Testis (tissue), 3 donors: ENCODE results near the gene PTPN13. TPM values are rescaled to one million over a fixed set of nuclear protein-coding genes. Genes with fewer than 3 reads are reported as not detected.

Experiments
- DNase-seq: peaks from one replicate; pipeline ENCODE4 v3.0.0-alpha.2; 2019
- H3K27ac ChIP-seq, 2 donors: fragments of 200-600 bp; sonication (generic); one replicate each; pipeline ENCODE4 v1.5.1; 2019
- H3K27me3 ChIP-seq: fragments of 200-600 bp; sonication (generic); one replicate; pipeline ENCODE4 v1.5.1; 2019
- H3K36me3 ChIP-seq: fragments of 200-600 bp; sonication (generic); one replicate; pipeline ENCODE4 v1.5.1; 2017; ENCODE audit warnings: low read depth; ENCODE audit errors: missing control alignments
- H3K4me1 ChIP-seq: fragments of 200-600 bp; sonication (generic); one replicate; pipeline ENCODE4 v1.5.1; 2019
- H3K4me3 ChIP-seq, 2 donors: fragments of 200-600 bp; sonication (generic); one replicate each; pipeline ENCODE4 v1.5.1; 2017 to 2019
- H3K9me3 ChIP-seq: fragments of 200-600 bp; sonication (generic); one replicate; pipeline ENCODE4 v1.5.1; 2017
- CTCF ChIP-seq, 3 experiments: fragments of 450-650 bp in 2 of 3; fragments of 200-600 bp in 1 of 3; sonication (generic) in 1 of 3; IDR thresholded peaks; one replicate each; pipeline ENCODE4 v1.5.1; 2016 to 2019; ENCODE audit warnings: antibody characterized with exemption in 3 of 3, mild to moderate bottlenecking in 2 of 3, moderate library complexity in 1 of 3
- POLR2A ChIP-seq: fragments of 450-650 bp; IDR thresholded peaks from one replicate; pipeline ENCODE4 v1.6.1; 2017; ENCODE audit warnings: antibody characterized with exemption, mild to moderate bottlenecking, moderate library complexity
- WGBS, 2 donors: methylation state at CpG; one replicate each; pipeline ENCODE4 v1.1.5; 2018; 5-methylcytosine and 5-hydroxymethylcytosine counted together
- intact Hi-C: fragments of 100-400 bp; cut with DNase I; formaldehyde crosslinking; loops from one replicate; pipeline ENCODE4 v1.15.1; 2023; ENCODE audit warnings: low total_unique reads
- polyA plus RNA-seq: library from polyadenylated mRNA; stranded (reverse); fragments of 350-450 nt; fragmentation: Illumina TruSeq; extraction: RNeasy Lipid Tissue Mini Kit (QIAGEN cat#74804); gene quantifications from one replicate; pipeline ENCODE4 v1.2.3, GENCODE V29; 2014; ENCODE audit warnings: low read depth, low replicate concordance; ENCODE audit not compliant: insufficient read depth
- total RNA-seq, 2 donors: library from RNA; depleted of rRNA; stranded (reverse); fragments of >200 nt; gene quantifications; one replicate each; pipeline ENCODE4 v1.2.3, GENCODE V29; 2016

PTPN13 gene
- total and polyA plus RNA-seq, 3 donors from 2014 or later, result 30.1 to 62.0 (median 48.9) TPM

DNA sequence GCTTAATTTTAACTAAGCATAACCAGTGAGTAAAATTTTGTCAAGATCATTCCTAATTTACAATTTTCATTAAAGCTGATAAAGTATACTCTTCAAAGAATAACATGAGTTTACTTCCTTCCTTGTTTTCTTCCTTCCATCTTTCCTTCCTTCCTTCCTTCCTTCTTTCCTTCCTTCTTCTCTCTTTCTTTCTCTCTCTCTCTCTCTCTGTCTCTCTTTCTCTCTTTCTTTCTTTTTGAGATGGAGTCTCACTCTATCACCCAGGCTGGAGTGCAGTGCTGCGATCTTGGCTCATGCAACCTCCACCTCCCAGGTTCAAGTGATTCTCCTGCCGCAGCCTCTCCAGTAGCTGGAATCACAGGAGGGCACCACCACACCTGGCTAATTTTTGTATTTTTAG lies 42.7 kb upstream of the PTPN13 start:
- intact Hi-C loops, result no loop called here

GRCh38 chr4:86554646-86555045 lies 39.5 kb upstream of the PTPN13 start:
- H3K27me3 ChIP-seq, result no peaks in the 10 kb centered on the region

More for the DNA sequence above, 42.7 kb upstream of the PTPN13 start:
- H3K4me1 ChIP-seq, result no peaks in the 10 kb centered on the region
- H3K4me3 ChIP-seq, result no peak overlapping the region
- H3K27ac ChIP-seq, result no peak overlapping the region
- WGBS, 2 donors, result 98 to 100% methylated on average over 2 of the region's 2 CpGs
- no peaks in the 10 kb centered on the region for H3K9me3 ChIP-seq
- no peaks in the 10 kb centered on the region for H3K27me3 ChIP-seq
- no peak for DNase-seq
- no peaks in the 10 kb centered on the region for H3K36me3 ChIP-seq
- TF ChIP-seq CTCF (IDR thresholded peaks at IDR 0.05) (no peak), POLR2A (no peak)

GRCh38 chr4:86556791-86557415 lies 37.2 kb upstream of the PTPN13 start:
- no peaks in the 10 kb centered on the region for H3K27me3 ChIP-seq
- TF ChIP-seq POLR2A (no peak), CTCF (IDR thresholded peaks at IDR 0.05) (no peak)
- no peaks in the 10 kb centered on the region for H3K9me3 ChIP-seq
- no peak overlapping the region for H3K27ac ChIP-seq
- peaks cover 8% of the 10 kb centered on the region for H3K4me1 ChIP-seq
- intact Hi-C loops, result no loop called here
- no peak for DNase-seq
- no peaks in the 10 kb centered on the region for H3K36me3 ChIP-seq
- no peak overlapping the region for H3K4me3 ChIP-seq

More at GRCh38 chr4:86554646-86555045, 39.5 kb upstream of the PTPN13 start:
- Histone ChIP-seq H3K4me1 (peaks cover 3% of the 10 kb centered on the region), H3K4me3 (no peak overlapping the region), H3K36me3 (no peaks in the 10 kb centered on the region), H3K27ac (no peak overlapping the region), H3K9me3 (no peaks in the 10 kb centered on the region)
- DNase-seq, result no peak
- intact Hi-C loops, result no loop called here
- TF ChIP-seq POLR2A (no peak), CTCF (IDR thresholded peaks at IDR 0.05) (no peak)

DNA sequence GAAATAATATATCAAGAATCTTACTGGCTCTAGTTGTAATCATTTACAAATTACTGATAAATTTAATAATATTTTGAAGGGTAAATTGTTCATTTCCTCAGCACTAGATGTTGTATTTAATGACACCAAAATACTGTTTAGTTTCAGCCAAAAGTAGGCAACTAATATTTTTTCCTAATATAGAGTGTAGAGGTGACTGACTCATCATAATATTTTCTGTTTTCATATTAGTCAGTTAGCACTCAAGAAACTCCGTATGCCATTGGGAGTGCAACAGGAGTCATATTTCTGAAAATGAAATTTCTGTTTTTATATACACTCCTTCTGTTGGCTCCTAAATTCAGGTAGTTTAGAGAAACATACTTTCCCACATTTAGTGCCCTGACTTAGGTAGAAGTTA lies 36.6 kb upstream of the PTPN13 start:
- H3K4me3 ChIP-seq, result no peak overlapping the region
- H3K27ac ChIP-seq, result no peak overlapping the region
- DNase-seq, result no peak
- TF ChIP-seq CTCF (IDR thresholded peaks at IDR 0.05), result no peak
- no peak for TF ChIP-seq POLR2A
- no peaks in the 10 kb centered on the region for H3K27me3 ChIP-seq
- WGBS, 2 donors, result 70 to 84% methylated on average over 1 of the region's 1 CpG
- H3K36me3 ChIP-seq, result no peaks in the 10 kb centered on the region
- intact Hi-C loops, result no loop called here
- peaks cover 8% of the 10 kb centered on the region for H3K4me1 ChIP-seq
- H3K9me3 ChIP-seq, result no peaks in the 10 kb centered on the region

DNA sequence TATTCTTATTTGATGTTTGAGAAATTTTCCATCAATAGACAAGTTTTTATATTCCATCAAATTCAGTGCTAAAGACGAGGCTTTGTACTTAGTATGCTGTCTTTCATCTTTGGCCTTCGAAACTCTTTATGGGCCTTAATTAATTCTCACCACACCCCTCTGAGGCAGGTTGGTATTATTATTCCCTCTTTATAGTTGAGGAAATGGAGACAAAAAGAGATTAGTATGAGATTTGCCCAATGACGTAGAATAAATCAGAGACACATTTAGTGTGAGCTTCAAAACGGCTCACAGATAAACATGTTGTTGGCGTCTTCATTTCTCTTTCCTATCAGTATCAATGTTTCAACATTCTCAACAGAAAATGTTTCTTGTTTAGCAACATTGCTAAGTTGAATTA lies 35.9 kb upstream of the PTPN13 start:
- DNase-seq, result no peak
- Histone ChIP-seq H3K4me1 (peaks cover 8% of the 10 kb centered on the region), H3K4me3 (no peak overlapping the region), H3K27me3 (no peaks in the 10 kb centered on the region), H3K36me3 (no peaks in the 10 kb centered on the region), H3K9me3 (no peaks in the 10 kb centered on the region), H3K27ac (no peak overlapping the region)
- no peak for TF ChIP-seq POLR2A
- intact Hi-C loops, result no loop called here
- 69 to 76% methylated on average over 5 of the region's 5 CpGs for WGBS, 2 donors
